B cell (primary cell): ENCODE data around the gene C1orf122. TPM values are rescaled to one million over a fixed set of nuclear protein-coding genes. Genes with fewer than 3 reads are reported as not detected.

ENCODE experiments used
- ATAC-seq: fragments of 200-7000 bp; cut with Tn5 transposase; one replicate; pipeline ENCODE4 v1.10.0; 2021; ENCODE audit warnings: low read depth, mild to moderate bottlenecking, moderate number of reproducible peaks, moderate library complexity
- CTCF ChIA-PET: fragments of 350-600 bp; sonication (Branson Sonifier 250); formaldehyde crosslinking; loops from one replicate; lab custom pipeline; 2021; ENCODE audit warnings: antibody characterized with exemption, inconsistent platforms; lab: Charles Lee
- POLR2A ChIA-PET: fragments of 350-600 bp; sonication (Branson Sonifier 250); formaldehyde crosslinking; loops from one replicate; lab custom pipeline; 2021; ENCODE audit warnings: antibody characterized with exemption; lab: Charles Lee
- DNase-seq: peaks from one replicate; pipeline ENCODE4 v3.0.0; 2013
- H2AFZ ChIP-seq: 2 replicates; pipeline ENCODE4 v1.6.1; 2012; ENCODE audit warnings: mild to moderate bottlenecking, low read depth, low read length; ENCODE audit not compliant: insufficient read depth, poor library complexity, severe bottlenecking
- H3K27ac ChIP-seq, 2 donors: 1 replicate in 1 of 2; 2 replicates in 1 of 2; pipeline ENCODE4 v1.5.1; 2012 to 2013; ENCODE audit warnings: low read length in 2 of 2, mild to moderate bottlenecking in 2 of 2, moderate library complexity in 1 of 2
- H3K27me3 ChIP-seq, 4 experiments: fragments of 200-600 bp in 1 of 4; sonication (generic) in 1 of 4; replicated peaks in 1 of 4; 1 replicate in 2 of 4; 2 replicates in 2 of 4; pipeline versions ENCODE4 v1.6.1 to v1.7.0; 2013 to 2016; ENCODE audit warnings: low read length in 3 of 4, mild to moderate bottlenecking in 2 of 4, mixed read lengths in 1 of 4, moderate library complexity in 1 of 4; ENCODE audit not compliant: insufficient read depth in 4 of 4, control insufficient read depth in 3 of 4; ENCODE audit errors: control extremely low read depth in 1 of 4
- H3K36me3 ChIP-seq, 2 experiments: replicated peaks in 1 of 2; 1 replicate in 1 of 2; 2 replicates in 1 of 2; pipeline versions ENCODE4 v1.6.1 to v1.7.1; 2013; ENCODE audit warnings: low read length in 1 of 2; ENCODE audit not compliant: insufficient read depth in 2 of 2, control insufficient read depth in 1 of 2; ENCODE audit errors: control extremely low read depth in 1 of 2, extremely low read depth in 1 of 2
- H3K4me1 ChIP-seq, 2 donors: fragments of 200-600 bp in 1 of 2; sonication (generic) in 1 of 2; 1 replicate in 1 of 2; 2 replicates in 1 of 2; pipeline versions ENCODE4 v1.5.1 to v1.6.1; 2013 to 2017; ENCODE audit warnings: low read length in 2 of 2; ENCODE audit not compliant: control insufficient read depth in 2 of 2, insufficient read depth in 2 of 2
- H3K4me2 ChIP-seq: replicated peaks from 2 replicates; pipeline ENCODE3; 2012; ENCODE audit warnings: mild to moderate bottlenecking, low read depth, low read length; ENCODE audit not compliant: poor library complexity, severe bottlenecking
- H3K4me3 ChIP-seq, 5 experiments: fragments of 200-600 bp in 1 of 5; sonication (generic) in 1 of 5; 1 replicate in 3 of 5; 2 replicates in 2 of 5; pipeline versions ENCODE4 v1.5.1 to v1.7.0; 2011 to 2016; ENCODE audit warnings: low read length in 4 of 5, mild to moderate bottlenecking in 4 of 5, low read depth in 2 of 5, control low read depth in 1 of 5, moderate library complexity in 1 of 5; ENCODE audit not compliant: insufficient read depth in 1 of 5; ENCODE audit errors: control extremely low read depth in 1 of 5, extremely low read depth in 1 of 5
- H3K79me2 ChIP-seq: fragments of 200-600 bp; sonication (generic); one replicate; pipeline ENCODE4 v1.6.0; 2016; ENCODE audit warnings: low read length; ENCODE audit not compliant: control insufficient read depth, insufficient read depth
- H3K9ac ChIP-seq: fragments of 200-600 bp; sonication (generic); 2 replicates; pipeline ENCODE4 v1.6.1; 2017; ENCODE audit warnings: mild to moderate bottlenecking, low read length, moderate library complexity
- H3K9me3 ChIP-seq, 3 donors: one replicate each; pipeline versions ENCODE4 v1.6.1 to v1.7.1; 2013; ENCODE audit warnings: low read length in 2 of 3; ENCODE audit not compliant: control insufficient read depth in 2 of 3, insufficient read depth in 1 of 3; ENCODE audit errors: control extremely low read depth in 1 of 3
- H4K20me1 ChIP-seq: 2 replicates; pipeline ENCODE4 v1.6.0; 2012; ENCODE audit warnings: mild to moderate bottlenecking, low read length; ENCODE audit not compliant: insufficient read depth, control insufficient read depth, poor library complexity, severe bottlenecking
- H3K27ac Mint-ChIP-seq: one replicate; pipeline ENCODE4 v1.8.0; 2021; ENCODE audit warnings: mixed read lengths
- H3K27me3 Mint-ChIP-seq: one replicate; pipeline ENCODE4 v1.8.0; 2021; ENCODE audit warnings: mixed read lengths
- H3K4me1 Mint-ChIP-seq: one replicate; pipeline ENCODE4 v1.8.0; 2021; ENCODE audit warnings: mixed read lengths
- H3K4me3 Mint-ChIP-seq: one replicate; pipeline ENCODE4 v1.8.0; 2021; ENCODE audit warnings: mixed read lengths
- H3K9me3 Mint-ChIP-seq: one replicate; pipeline ENCODE4 v1.8.0; 2022; ENCODE audit warnings: mixed read lengths; ENCODE audit not compliant: insufficient read depth
- EZH2 ChIP-seq: IDR thresholded peaks from 2 replicates; pipeline ENCODE4 v1.6.1; 2012; ENCODE audit warnings: borderline replicate concordance, low read depth, mild to moderate bottlenecking, moderate library complexity, low read length; ENCODE audit not compliant: insufficient read depth, poor library complexity, severe bottlenecking
- WGBS: methylation state at CpG from one replicate; pipeline ENCODE4 v1.1.5; 2013; ENCODE audit warnings: missing lambda C conversion rate; ENCODE audit not compliant: insufficient coverage; 5-methylcytosine and 5-hydroxymethylcytosine counted together
- intact Hi-C: fragments of 100-400 bp; cut with micrococcal nuclease; formaldehyde crosslinking; loops from one replicate; pipeline ENCODE4 v1.10.0; 2022
- polyA plus RNA-seq: library from polyadenylated mRNA; depleted of rRNA; stranded (reverse); fragments of >200 nt; gene quantifications from 2 replicates; pipeline ENCODE4 v1.2.3, GENCODE V29; 2012
- total RNA-seq, 2 donors: library from RNA; stranded (reverse); fragments of 120-200 nt in 1 of 2; gene quantifications; 1 replicate in 1 of 2; 2 replicates in 1 of 2; pipeline versions ENCODE4 v1.2.3 to v1.2.4, GENCODE V29; 2013 to 2022
- TF ChIP-seq, protein P1 (sequence below): fragments of 200-600 bp; IDR thresholded peaks from one replicate; pipeline ENCODE4 v1.8.0; 2022; ENCODE audit warnings: antibody characterized with exemption, mild to moderate bottlenecking

Gene C1orf122
- total and polyA plus RNA-seq, 2 donors (not counting 1 experiment from before 2014, with no cell fraction given) = 15.7 to 16.9 TPM

DNA sequence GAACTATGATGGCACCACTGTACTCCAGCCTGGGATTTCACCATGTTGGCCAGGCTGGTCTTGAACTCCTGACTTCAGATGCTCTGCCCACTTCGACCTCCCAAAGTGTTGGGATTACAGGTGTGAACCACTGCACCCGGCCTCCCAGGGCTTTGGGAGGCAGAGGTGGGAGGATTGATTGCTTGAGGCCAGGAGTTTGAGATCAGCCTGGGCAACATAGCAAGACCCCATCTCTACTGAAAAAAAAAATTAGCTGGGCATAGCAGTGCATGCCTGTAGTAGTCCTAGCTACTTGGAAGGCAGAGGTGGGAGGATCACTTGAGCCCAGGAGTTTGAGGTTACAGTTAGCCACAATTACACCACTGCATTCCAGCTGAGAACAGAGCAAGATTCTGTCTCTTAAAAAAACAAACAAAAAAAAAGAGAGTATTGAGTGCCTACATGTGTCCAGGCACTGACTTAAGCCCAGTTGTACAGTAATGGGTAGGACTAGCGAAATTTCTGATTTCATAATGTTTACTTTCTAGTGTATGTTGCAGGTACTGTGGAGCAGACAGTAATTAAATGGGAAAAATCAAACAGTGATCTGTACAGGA lies 9.7 kb upstream of the C1orf122 start:
- ATAC-seq = no peak
- no peak overlapping the region for H3K4me3 Mint-ChIP-seq
- Histone ChIP-seq H3K36me3 (peaks cover 0 to 25% of the 10 kb centered on the region in 2 experiments), H3K27me3 (peaks cover 0 to 9% (median 0%) of the 10 kb centered on the region in 4 experiments), H3K4me1 (peaks cover 15 to 18% of the 10 kb centered on the region in 2 donors), H3K4me3 (no peak overlapping the region), H3K9ac (no peak overlapping the region), H3K4me2 (no peak overlapping the region), H3K79me2 (no peaks in the 10 kb centered on the region), H3K27ac (no peak overlapping the region), H4K20me1 (peaks cover 11% of the 10 kb centered on the region), H2AFZ (no peak overlapping the region), H3K9me3 (no peaks in the 10 kb centered on the region)
- no peaks in the 10 kb centered on the region for H3K27me3 Mint-ChIP-seq
- no peak overlapping the region for H3K27ac Mint-ChIP-seq
- 93% methylated on average over 2 of the region's 3 CpGs for WGBS
- peaks cover 16% of the 10 kb centered on the region for H3K4me1 Mint-ChIP-seq
- POLR2A ChIA-PET = interaction anchor here (1.4 kb wide), 1 partner anchor 10 kb away, joined by 5 read pairs; the partner anchor contains the start of genes C1orf122 and YRDC
- TF ChIP-seq, protein P1, sequence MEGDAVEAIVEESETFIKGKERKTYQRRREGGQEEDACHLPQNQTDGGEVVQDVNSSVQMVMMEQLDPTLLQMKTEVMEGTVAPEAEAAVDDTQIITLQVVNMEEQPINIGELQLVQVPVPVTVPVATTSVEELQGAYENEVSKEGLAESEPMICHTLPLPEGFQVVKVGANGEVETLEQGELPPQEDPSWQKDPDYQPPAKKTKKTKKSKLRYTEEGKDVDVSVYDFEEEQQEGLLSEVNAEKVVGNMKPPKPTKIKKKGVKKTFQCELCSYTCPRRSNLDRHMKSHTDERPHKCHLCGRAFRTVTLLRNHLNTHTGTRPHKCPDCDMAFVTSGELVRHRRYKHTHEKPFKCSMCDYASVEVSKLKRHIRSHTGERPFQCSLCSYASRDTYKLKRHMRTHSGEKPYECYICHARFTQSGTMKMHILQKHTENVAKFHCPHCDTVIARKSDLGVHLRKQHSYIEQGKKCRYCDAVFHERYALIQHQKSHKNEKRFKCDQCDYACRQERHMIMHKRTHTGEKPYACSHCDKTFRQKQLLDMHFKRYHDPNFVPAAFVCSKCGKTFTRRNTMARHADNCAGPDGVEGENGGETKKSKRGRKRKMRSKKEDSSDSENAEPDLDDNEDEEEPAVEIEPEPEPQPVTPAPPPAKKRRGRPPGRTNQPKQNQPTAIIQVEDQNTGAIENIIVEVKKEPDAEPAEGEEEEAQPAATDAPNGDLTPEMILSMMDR = no peak
- TF ChIP-seq EZH2 = no peak
- H3K9me3 Mint-ChIP-seq = no peaks in the 10 kb centered on the region
- DNase-seq = no peak
- intact Hi-C loops = no loop called here
- CTCF ChIA-PET = interaction anchor here (0.7 kb wide), 1 partner anchor 1038 kb away, joined by 3 read pairs; no protein-coding TSS in a partner anchor

DNA sequence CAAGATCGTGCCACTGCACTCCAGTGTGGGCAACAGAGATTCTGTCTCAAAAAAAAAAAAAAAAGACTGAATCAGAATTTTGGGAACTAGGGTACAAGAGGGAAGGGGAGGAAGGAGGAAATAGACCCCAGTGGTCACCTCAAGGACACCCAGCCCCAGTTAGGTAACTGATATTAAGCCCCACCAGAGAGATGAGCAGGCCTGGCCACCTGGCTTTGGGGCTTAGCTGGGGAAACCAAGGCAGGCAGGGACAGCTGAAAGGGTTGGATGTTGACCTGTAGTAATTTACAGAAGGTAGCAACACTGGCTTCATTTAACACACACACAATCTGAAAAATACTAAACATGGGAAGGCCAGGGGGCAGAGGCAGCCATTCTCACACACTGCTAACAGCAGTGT lies 5.2 kb upstream of the C1orf122 start:
- H3K4me1 ChIP-seq = peaks cover 8 to 14% of the 10 kb centered on the region in 2 donors
- ATAC-seq (no peak), DNase-seq (no peak)
- TF ChIP-seq EZH2 = no peak
- TF ChIP-seq, protein P1 = no peak
- H3K36me3 ChIP-seq = peaks cover 0 to 64% of the 10 kb centered on the region in 2 experiments
- WGBS = 100% methylated on average over 1 of the region's 1 CpG
- H2AFZ ChIP-seq = no peak overlapping the region
- no peaks in the 10 kb centered on the region for H3K9me3 ChIP-seq
- Mint-ChIP-seq H3K4me1 (peaks cover 18% of the 10 kb centered on the region), H3K9me3 (no peaks in the 10 kb centered on the region), H3K27me3 (no peaks in the 10 kb centered on the region), H3K27ac (no peak overlapping the region), H3K4me3 (no peak overlapping the region)
- no peak overlapping the region for H3K27ac ChIP-seq
- no peak overlapping the region for H3K4me2 ChIP-seq
- POLR2A ChIA-PET = no interaction called here
- peaks cover 25% of the 10 kb centered on the region for H4K20me1 ChIP-seq
- H3K27me3 ChIP-seq = no peaks in the 10 kb centered on the region
- intact Hi-C loops = no loop called here
- peaks cover 8% of the 10 kb centered on the region for H3K79me2 ChIP-seq
- CTCF ChIA-PET = no interaction called here
- no peak overlapping the region for H3K4me3 ChIP-seq
- no peak overlapping the region for H3K9ac ChIP-seq
